Activated CD4-positive, CD25-positive, alpha-beta regulatory T cell (primary cell): ENCODE data around the gene FOXI1.

Source experiments
- DNase-seq, 4 experiments: peaks; one replicate each; lab custom pipeline; 2025; lab: John Stamatoyannopoulos, UW

Gene FOXI1

DNA sequence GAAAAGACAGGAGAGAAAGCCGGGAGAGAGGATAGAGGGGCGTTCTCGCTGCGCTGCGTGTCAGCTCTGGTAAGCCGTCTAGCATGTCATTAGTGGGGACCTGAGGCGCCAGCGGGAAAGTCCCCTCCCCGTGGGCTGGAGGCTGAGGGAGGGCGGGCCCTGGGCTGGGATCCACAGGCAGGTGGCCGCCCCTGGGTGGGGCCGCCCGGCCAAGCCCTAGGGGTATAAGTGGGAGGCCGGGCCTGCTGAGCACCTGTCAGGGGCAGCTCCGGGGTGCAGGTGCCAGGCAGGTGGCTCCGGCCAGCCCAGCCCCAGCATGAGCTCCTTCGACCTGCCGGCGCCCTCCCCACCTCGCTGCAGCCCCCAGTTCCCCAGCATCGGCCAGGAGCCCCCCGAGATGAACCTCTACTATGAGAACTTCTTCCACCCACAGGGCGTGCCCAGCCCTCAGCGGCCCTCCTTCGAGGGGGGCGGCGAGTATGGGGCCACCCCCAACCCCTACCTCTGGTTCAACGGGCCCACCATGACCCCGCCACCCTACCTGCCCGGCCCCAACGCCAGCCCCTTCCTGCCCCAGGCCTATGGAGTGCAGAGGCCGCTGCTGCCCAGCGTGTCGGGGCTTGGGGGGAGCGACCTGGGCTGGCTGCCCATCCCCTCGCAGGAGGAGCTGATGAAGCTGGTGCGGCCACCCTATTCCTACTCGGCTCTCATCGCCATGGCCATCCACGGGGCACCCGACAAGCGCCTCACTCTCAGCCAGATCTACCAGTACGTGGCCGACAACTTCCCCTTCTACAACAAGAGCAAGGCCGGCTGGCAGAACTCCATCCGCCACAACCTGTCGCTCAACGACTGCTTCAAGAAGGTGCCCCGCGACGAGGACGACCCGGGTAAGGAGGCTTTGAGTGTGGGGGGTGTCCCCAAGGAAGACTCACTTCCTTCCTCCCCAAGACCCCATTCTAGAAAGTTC lies at the start of gene FOXI1:
FOXI1 (plus strand) TSS at position 256 of the 970 bp plus-strand sequence; CDS start at position 317, 61 bp downstream.
- DNase-seq = no peak

DNA sequence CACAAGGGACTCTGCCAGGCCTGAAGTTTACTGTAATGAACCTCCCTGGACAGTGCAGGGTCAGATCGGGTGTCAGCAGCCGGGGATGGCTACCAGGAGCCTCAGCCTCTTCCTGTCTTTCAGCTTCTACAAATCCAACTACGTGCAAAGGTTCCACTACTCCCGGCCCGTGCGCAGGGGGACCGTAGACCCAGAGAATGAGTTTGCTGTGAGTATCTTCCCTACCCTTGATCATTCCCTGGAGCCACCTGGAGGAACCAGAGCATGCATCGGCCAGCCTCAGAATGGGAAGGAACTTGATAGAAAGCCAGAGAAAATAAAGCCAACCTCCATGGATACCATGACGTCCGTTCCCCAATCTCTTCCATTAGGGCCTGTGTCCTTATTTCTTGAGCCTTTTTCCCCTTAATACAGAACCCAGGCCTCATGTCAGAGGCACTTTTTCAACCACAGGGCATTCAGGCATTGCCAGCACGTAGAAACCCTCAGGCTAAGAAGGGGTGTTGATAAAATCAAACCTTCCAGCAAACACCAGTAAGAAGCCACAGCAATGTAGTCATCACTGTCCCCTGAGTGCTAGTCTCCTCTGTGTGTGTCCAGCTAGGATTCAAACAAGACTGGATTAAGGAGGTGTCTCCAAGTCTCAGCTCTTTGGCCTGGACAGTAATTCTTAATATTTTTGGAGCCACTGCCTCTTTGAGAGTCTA lies 49.0 kb upstream of the FOXI1 start:
- no peak for DNase-seq

DNA sequence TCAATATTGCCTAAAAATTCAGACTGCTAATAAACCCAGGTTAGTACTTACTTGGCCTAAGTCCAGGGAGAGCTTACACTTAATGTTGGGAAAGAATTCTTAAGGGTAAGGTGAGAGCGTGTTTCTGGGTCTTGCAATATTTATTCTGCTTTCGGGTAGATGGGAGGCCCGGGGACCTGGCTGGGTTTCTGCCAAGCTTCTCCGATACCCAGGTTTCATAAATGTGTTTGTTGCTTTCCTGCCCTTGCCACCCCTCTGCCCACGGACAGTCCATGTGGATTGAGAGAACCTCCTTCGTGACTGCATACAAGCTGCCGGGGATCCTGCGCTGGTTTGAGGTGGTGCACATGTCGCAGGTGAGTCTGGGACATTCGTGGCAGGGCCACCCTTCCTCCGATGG lies 48.4 kb upstream of the FOXI1 start:
- no peak for DNase-seq

DNA sequence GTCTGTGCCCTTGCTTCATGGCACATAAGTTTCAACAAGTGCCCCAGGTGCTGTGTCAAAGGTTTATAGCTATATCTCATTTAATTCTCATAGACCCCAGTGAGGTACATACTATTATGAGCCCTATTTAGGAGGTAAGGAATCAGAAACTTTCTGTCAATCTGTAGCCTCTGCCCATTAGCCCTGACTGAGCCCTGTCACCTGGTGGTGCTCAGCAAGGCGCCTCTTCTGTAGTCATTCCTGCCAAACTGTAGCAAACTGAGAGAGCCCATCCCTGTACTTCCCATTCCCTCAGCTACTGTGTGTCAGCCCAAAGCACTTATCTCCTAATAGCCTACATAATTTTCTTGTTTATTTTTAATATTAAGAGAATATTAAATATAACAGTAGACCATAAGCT lies 46.5 kb upstream of the FOXI1 start:
- no peak for DNase-seq

DNA sequence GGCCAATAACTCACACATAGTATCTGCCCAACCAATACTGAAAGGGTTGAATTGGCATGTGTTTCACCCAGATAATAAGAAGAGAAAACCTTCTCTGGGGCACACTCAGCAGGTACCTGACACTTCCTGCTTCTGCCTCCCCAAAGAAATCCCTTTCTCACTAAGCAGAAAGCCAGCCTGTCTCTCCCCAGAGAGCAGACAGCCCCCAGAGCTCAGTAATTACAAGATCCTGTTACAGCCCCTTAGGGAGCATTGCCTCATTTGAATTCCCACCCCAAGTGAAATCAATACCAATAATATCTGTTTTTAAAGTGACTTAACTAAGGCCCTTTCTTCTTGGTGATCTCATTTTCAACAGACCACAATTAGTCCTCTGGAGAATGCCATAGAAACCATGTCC lies 38.5 kb upstream of the FOXI1 start:
- no peak for DNase-seq

DNA sequence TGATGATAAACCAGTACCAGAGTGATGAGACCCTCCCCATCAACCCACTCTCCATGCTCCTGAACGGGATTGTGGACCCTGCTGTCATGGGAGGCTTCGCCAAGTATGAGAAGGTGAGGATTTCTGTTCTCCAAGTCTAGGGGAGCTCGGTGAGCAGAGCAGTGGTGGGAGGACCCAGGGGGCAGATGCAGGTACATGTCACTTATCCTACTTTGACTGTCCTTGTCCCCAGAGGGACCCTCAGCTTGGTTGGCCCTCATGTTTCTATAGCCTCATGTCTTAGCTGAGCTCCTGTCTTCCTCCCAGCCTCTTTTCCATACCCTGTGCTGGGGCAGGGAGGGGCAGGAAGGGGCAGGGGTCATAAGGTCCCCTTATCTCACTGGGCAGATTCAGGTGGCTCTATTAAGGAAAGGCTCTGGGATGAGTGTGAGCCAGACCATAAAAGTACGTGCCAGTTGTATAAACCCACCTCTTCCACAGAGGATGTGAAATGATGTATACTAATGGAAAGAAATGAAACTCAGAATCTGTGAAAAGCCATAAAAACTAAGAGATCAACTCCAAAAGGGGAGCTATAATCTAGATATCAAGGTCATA lies 38.0 kb upstream of the FOXI1 start:
- DNase-seq = no peak

DNA sequence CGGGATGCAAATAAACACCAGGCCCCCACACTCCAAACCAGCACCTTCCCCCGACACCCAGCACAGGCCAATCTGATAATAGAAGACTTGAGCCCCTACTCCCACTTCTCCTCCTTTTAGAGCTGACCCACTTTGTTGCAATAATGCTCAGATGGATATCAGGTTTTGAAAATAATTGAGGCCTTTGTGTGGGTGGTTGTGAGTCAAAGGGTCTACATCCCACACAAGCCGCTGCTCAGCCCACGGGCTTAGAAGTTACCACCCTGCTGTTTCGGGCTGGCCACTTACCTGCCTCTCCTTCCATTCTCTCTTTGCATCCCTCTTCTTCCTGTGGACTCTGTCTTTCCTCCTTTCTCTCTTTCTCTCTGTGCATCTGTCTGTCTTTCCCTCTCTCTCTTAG lies 36.2 kb upstream of the FOXI1 start:
- no peak for DNase-seq

DNA sequence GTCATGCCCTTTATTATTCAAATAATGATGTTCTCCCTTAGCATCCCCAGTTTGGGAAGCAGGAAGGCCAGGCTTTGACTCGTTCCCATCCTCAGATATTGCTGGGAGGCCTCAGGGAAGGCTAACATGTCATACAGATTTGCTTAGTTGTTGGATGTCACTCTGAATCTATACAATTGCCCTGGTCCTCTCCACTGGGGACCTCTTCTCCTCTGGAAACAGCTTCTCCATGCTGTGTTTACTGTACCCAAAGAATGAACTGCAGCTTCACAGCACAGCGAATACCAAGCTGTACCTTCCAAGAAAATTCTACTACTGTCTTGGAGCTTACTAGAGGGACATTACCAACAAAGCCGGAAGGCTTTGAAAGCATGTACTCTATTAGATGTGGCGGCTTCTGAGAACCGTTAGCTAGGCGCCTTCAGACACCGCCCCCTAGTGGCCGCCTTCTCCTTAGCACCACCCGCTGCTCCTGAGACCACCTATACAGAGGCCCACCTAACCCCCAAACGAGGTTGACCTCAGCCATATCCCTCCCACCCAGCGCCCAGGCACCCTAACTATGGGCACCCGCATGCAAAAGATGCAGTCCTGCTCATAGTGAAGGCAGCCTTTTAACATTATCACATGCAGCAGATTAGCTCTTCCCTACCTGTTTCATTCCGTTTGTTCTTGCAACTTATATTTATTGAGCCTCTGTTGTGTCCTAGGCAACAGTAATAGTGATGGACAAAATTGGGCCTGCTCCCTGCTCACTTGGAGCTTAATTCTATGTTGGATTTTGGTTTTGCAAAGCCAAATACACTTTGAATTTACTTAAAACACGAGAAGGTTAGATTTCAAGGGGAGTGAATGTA lies 34.9 kb upstream of the FOXI1 start:
- DNase-seq = peak in 1 of 4 experiments; percentile 2

DNA sequence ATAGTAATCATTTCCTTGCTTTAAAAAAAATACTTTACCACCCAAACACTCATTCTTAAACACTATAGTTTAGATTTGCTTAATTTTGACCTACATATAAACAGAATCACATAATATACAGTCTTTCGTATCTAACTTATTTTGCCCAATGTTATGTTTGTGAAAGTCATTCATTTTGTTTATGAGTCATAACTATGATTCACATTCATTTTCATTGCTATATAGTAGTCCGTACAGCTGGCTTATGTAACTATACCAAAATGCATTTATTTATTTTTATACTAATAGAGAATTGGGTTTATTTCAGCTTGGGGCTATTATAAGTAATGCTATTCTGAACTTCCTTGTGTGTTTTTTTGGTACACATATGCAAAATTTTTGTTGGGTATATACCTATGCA lies 33.9 kb upstream of the FOXI1 start:
- DNase-seq = no peak

DNA sequence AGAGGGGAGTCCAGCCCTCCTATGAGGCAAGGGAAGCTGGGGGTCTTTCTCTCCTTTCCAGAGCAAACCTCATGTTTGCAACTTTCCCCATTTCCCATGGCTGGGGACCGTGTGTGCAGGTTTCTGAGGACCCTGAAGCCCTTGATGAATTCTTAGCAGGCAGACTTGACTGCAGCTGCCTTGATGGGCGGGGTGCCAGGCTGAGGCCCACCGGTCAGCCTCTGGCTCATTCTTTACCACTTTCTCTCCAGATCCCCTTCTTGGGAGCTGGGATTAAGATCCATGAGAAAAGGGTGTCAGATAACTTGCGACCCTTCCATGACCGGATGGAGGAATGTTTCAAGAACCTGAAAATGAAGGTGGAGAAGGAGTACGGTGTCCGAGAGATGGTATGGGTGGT lies 30.0 kb upstream of the FOXI1 start:
- no peak for DNase-seq

DNA sequence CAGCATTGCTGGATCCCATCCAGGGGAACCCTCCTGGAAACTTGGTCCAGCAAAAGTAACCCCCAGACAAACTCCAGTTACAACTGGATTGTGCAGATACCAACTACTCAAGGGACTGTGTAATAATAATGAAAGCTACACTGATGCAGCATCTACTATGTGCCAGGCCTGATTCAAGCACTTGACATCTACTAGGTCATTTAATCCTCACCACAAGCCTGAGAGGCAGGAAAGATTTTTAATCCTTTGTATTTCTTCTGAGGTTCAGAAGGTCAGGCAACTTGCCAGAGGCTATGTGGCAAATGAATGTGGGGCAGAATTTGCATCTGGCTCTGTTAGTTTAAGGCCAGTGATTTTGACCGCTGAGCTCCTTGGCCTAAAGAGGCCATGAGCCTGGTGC lies 29.5 kb upstream of the FOXI1 start:
- no peak for DNase-seq

DNA sequence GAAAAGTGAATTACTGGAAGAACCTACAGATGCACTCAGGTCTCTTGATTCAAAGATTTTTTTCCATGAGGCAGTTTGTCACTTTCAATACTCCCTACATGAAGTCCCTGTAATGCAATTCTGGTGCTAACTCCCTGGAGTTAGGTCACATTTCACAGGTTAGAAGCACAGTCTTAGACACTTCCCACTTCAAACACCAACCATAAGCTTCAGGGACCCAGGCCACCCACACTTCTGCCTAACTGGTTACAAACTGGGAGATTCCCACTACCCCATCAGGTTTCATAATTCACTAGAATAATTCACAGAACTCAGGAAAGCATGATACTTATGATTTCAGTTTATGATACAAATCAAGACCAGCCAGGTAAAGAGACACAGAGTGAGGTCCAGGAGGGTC lies 29.0 kb upstream of the FOXI1 start:
- DNase-seq = no peak

DNA sequence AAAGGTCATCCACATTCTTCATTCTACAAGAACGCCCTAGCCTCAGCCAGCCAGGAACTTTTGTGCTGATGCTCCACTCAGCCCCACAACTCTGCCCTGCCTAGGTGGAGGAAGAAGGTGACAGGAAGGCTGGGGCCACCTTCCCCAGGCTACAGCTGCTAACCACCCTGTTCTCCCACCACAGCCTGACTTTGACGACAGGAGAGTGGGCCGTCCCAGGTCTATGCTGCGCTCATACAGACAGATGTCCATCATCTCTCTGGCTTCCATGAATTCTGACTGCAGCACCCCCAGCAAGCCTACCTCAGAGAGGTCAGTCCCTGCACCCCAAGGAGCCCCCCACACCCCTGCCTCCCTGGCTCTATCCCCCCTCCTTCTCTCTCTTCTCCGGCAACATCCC lies 28.2 kb upstream of the FOXI1 start:
- no peak for DNase-seq

DNA sequence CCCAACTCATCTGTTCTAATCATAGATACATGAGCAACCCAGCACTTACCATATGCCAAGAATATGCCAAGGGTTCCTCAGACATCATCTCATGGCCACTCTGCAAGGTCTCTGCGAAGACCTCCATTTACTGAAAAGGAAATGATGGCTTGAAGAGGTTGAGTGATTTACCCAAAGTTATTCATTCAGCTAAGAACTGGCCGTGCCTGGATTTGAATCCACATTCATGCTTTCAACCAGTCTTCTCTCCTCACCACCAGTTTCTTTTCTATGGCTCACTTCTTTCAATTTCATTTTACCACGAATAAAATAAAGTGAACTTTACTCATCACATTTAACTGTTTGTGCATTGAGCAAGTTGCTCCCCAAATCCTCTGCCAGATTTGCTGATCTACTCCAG lies 27.2 kb upstream of the FOXI1 start:
- DNase-seq = no peak

DNA sequence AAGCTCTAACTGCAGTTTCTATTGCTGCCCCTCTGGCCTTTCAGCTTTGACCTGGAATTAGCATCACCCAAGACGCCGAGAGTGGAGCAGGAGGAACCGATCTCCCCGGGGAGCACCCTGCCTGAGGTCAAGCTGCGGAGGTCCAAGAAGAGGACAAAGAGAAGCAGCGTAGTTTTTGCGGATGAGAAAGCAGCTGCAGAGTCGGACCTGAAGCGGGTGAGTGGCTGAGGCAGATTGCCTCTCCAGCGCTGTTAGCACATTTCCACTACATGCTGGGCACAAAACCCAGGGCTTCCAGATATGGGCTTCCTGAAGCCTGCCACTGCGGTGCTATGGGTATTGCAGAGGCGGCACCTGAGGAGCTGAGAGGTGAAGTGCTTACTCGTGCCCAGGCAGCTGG lies 26.8 kb upstream of the FOXI1 start:
- DNase-seq = no peak

DNA sequence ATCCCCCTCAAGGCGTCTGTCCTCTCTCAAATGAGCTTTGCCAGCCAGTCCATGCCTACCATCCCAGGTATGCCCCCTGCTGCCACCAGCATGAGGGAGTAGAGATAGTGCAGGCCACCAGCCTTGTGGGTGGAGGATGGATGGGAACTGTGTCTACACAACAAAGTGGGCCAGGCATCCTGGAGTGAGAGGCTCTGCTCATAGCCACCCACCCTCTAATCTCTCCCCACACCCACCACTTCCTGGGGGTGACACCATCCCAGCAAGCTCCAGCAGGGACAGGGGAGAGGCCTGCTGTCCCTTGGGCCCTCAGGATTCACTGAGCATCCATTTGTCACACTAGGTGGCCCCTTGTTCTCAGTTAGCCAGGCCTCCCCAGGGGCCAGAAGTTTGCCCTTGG lies 25.5 kb upstream of the FOXI1 start:
- no peak for DNase-seq

DNA sequence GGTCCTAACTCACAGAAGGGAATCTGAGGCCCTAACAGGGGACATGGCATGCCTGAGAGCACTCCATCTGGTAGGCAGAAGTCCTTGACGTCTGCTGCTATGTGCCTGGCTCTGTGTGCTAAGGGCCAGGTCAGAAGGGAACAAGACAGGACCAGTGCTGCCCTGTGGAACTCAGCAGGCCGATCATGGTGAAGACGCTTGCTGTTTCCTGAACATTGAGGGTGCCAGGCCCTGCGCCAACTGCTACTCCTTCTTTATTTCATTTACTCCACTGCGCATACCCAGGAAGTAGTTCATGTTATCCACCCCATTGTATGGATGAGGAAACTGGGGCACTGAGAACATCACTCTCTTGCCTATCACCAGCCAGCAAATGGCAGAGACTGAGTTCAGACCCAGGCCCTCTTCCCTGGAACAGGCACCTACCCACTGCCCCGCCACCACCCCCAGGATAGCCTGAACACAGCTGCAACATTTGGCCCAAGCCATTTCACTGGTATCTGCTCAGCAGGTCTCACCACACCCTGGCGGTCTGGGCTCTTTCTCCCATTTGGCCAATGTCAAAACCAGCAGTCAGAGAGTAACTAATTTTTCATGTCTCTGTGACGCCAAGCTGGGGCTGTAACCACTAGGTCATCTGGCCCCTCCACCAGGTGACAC lies 24.8 kb upstream of the FOXI1 start:
- no peak for DNase-seq

DNA sequence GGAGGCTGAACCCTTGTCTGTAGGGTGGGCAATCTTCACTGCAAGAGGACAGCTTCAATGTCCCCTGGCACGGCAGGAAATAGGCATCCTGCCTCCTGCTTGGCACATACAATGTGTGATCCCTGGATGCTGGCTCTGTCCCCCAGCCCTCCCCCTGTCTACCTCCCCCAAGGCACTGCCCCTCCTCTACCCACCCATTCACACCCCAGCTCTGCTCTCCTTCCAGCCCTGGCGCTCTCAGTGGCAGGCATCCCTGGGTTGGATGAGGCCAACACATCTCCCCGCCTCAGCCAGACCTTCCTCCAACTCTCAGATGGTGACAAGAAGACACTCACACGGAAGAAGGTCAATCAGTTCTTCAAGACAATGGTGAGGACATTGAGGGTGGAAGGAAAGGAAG lies 24.1 kb upstream of the FOXI1 start:
- no peak for DNase-seq

DNA sequence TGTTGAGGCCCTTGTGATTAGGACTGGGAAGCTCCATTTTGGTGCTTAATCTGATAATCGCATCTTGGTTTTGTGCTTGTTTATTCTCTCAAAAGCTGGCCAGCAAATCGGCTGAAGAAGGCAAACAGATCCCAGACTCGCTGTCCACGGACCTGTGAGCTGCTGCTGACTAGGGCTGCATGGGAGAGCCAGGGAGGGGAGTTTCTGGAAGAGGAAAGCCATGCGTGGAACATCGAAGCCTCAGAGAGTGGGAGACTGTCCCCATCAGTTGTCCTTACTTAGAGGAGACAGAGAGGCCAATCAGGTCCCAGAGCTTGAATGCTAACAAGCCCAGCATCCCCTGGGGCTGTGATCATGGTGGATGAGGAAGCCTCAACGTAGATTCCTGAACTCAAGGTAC lies 23.0 kb upstream of the FOXI1 start:
- DNase-seq = no peak

DNA sequence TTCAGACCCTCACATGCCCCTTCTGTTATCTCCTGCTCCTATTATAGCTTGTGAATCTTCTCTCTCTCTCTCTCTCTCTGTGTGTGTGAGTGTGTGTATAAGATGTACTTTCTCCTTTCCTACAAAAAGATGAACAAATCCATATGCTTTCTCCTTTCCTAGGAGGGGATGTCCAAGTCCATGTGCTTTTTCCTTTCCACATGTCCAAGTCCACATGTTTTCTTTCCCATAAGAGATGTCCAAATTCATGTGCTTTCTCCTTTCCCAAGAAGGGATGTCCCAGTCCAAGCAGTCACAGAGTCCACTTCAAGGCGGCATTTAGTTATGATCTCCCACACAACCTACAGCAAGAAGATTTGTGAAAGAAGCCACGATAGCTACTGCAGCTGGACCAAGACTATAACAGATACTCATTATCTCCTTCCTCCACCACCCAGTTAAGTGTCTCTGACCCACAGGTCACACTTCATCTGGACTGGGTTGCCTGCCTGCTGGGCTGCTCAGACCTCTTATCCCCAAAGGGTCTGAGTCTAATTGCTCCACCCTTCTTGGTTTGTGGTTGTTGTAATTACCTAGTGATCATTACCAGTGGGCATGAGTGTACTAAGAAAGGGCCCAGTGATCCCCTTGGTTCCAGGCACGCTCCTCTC lies 18.4 kb upstream of the FOXI1 start:
- no peak for DNase-seq
